ENCODE measurements around the gene TRIM31.

The TRIM31 gene

DNA sequence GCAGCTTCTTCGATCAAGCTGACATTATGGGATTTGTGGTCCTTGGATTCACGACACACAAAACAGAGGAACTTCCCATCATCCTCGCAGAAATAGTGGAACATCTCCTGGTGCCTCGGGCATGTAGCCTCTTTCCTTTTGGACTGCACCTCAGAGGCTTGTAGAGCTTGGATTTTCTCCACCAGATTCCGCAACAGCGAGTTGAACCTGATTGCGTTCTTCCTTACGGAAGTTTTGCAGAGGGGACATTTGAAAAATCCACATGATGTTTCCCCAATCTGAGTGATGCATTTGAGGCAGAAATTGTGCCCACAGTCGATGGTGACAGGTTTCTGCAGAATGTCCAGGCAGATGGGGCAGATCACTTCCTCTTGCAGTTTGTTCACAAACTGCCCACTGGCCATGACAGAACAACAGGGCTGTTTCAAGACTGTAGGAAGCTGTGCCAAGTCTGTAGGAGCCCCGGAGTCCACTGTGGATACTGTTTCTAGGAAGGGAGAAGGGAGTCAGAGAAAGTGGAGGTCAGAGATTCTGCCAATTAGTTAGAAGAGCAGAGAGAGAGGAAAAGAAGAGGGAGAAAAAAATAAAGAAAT, 392 bp downstream of the TRIM31 start:
- DNase-seq, result no peak

DNA sequence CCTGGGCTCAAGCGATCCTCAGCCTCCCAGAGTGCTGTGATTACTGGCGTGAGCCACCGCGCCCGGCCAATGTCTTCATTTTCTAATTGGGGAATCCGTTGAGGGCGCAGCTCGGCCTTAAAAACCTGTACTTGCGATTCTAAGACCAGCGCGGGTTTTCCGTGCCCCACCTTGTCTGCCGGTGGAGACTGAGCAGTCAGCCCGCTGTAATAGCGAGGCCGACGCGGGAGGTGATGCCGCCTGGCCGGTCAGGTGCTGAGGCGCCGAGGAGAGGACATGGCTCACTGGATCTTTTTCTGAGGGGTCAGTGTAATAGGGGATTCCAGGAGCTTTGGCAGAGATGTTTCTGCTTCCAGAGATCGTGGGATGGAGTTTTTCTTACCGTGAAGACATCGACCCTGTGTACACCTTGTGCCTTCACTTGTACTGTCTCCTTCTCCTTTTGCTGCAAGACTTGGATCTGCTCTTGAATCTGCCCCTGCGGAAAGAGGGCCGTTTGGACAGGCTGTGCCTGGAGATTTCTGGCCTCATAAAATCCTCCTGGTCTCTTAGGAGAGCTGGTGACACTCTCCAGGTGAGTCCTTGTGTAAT, 1.5 kb downstream of the TRIM31 start:
- DNase-seq, result no peak

DNA sequence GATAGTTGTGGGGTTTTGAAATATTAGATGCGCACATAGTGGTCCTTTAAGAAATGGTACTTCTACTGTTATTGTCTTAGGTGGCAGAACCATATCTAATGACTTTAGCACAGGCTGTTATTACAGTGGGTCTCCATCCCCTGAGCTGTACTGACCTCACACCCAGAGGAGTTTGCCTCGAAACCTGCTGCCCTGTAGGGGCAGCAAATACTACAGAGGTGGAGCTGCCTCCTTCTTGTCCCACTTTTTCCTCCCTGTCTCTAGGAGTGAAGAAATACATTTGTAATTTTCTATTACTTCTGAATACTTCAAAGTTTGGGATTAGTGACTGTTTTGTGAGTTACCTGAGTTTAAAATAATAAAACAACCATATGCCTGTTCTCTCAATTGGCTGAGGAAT, 8.2 kb downstream of the TRIM31 start:
- no peak for DNase-seq

DNA sequence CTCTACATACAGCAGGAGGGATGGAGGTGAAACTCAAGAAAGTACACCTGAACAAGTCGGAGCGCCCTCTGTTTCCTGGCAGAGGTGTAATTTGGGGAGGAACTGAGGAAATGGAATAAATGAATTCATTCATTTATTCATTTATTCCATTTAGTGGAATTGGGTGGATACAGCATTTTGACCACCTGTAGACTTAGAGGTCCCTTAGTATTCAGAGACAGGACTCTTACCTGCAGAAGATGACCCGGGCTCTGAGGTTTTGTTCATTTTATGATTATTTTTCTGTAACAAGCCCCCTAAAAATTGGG, 9.1 kb downstream of the TRIM31 start:
- no peak for DNase-seq

DNA sequence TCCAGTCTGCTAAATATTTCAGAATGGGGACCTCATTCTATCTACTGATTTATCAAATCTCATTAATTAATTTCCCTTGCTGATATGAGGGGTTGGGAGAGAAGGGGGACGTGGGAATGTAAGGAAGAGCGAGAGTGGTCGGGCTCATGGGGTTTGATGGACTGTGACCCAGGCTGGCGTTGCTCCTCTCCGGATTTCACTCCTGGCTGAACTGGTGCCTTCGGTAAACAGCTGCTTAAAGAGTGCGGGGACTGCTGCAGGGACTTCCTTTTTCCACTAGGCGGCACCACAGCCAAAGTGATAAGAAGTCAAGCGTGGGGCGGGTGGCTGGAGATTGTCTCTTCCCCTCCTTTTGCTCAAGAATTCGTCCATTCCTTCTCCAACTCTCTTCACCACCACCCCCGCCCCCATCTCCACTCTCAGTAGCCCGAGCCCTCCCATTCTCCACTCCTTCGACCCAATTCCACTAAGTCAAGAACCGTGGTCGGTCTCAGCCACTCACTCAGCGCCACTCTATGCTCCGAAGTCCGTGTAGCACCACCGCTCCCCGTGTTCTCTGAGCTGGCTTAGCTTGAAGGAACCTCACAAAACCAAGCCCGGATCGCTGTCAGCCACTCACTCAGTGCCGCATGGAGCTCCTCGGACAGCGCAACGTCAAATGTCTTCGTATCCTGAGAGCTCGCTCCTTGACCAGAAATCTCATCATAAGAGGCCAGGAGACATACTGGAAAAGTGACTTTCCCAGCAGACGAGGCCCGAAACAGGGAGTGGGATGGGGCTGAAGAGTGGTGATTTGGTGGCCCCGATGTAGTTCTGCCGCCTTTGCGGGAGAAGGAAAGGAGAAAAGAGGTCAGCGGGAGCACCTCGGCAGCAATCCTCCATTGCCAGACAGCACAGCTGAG, 9.7 kb downstream of the TRIM31 start:
- peak; percentile 69 for DNase-seq

DNA sequence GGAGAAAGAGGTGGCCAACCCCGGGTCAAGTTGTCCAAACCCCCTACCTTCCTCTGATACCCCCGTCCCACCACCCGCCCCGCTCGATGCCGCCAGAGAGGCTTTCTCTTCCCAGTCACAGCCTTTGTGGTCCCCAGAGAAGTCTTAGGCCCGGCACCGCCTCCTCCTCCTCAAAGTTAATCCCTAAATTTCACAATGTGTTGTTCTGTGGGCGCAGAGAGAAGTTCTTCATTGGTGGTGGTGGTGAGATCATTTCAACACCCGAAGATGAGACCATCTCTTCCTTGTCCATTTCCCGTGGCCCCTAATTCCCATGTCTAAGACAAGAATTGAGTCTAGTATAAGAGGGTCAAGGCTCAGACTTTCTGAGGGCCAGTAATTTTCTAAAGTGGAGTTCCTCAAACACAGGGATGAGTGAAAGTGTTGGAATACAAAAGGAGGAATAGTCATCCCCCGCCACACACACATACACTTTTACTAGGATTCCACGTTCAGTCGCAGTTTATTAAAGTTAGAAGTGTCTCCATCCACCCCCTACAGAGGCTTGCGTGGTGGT, 10.4 kb downstream of the TRIM31 start:
- peak; percentile 6 for DNase-seq

DNA sequence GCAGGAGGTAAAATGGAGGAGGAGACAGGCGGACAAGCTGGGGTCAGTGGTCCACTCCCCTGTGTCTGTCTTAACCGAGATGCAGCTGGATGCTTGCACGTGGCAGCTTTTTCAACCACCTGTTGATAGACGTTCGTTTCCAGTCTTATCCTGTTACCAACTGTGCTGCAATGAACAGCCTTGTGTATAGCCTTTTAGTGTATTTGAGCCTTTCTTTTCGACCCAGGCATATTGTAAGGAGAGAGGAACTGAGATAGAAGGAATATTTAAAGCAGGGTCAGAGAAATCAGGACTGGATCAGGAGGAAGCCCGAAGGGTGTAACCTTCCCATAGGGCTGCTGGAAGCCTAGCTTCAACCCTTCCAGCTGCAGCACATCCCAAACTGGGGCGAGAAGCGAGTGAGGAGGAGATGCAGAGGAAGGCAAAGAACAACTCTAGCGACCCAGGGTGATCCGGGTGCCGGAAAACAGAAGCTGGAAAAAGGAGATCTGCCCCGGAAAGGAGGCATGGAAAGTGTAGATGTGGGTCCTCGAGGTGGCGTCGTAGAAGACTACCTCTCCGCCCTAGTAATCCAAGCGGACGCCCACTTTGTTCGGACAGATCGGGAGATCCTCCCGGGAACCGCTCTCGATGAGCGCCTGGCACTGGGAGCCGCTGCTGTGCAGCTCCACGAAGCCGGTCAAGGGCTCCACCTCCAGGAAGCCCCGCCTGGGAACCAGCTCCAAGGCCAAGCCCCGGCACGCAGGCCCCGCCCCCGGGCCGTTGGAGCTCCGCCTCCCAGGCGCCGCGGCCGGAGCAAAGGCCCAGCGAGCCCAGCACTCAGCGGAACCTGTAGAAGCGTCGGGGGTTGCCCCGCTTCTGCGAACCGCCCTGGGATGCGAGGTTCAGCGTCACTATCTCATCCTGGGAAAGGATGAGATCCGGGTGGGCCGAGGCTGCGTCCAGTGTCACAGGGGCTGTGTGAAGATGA, 11.2 kb downstream of the TRIM31 start:
- DNase-seq, result peak; percentile 55

DNA sequence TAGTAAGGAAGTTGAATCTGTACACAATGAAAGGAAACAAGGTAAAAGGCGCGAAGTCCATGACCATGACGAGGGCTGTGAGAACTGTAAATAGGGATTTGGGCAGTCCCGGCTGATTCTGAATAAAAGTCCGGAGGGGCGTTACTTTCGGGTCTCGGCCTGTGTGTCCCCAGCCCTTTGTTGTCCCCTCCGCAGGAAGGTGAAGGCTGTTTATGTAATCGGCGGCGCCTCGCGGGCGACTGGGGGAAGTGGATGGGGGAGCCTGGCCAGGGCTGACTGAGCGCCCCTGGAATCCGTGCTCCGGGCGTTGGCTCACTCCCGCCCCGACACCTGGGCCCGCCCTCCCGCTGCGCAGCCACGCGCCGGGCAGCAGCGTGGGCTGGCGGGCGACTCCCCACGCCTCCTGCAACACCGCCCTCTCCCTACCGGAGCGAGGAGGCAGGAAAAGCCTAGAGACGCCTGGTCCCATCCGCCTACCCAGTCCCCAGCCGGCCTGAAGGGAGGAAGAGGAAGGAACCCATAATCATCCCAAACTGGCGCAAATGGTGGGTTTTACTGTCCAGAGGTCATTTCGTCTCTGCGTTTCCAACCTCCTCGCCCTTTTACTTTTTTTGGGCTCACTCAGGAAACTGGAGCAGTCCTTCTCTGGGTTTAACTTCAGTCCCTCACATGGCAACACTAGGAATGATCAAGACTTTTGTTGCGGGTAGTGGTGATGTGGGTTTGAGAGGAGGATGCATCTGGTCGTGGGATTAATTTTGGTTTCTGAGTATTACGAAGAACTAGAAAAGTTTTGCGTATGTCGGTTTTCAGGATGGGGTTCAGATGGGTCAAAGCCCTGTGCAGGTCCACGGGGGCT, 12.1 kb downstream of the TRIM31 start:
- DNase-seq, result peak; percentile 14

DNA sequence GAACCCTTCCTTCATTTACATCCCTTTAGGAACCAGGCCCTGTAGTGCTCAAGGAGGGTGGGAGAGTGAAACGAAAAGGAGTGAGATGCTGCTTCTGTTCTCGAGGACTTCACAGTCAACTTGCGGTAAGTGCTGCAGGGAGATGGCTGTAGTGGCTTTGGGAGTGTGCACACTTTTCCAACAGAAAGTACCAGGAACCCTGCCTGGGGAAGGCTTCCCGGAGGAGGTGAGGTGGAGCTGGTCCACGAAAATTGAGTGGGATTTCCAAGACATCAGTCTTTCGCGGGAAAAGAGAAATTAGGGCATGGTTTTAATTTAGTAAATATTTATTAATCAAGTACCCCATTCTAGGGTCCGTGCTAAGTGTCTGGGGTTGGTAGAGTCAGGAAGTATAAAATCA, 12.7 kb downstream of the TRIM31 start:
- DNase-seq, result no peak

DNA sequence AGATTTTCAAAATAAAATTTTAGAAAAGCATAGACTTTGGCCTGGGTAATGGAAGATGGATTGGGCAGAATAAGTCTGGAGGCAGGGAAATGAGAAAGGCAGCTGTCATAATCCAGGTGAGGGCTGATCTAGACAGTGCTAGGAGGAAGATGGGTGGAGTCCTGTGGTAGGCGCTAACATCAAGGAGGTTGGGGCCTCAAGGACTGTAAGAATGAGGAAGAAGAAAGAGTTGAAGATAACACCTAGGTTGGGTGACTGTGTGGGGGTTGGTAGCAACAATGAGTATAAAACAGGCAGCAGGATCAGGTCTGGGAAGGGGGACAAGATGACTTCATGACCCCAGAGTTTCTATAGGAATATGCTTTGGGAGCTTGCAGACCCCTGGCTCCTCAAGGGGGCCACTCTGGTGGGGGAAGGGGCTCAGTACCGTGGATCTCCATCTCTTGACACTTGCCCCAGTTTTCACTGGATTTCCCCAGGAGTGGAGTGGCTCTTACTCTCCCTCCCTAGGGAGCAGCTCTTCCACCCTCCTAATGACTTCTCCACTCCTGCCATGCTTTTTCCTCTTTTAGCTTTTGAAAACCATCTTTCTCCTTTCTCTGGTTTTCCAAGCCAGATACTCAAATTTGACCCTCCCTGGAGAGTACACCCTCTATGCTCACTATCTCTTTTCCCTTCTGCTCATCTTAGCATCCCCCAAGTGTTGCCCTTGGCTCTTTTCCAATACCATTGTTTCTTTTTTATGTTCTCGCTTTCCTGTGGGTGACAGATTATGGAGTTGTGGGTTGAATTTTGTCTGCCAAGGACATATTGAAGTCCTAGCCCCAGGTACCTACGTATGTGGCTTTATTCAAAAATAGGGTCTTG, 14.8 kb downstream of the TRIM31 start:
- DNase-seq, result no peak

DNA sequence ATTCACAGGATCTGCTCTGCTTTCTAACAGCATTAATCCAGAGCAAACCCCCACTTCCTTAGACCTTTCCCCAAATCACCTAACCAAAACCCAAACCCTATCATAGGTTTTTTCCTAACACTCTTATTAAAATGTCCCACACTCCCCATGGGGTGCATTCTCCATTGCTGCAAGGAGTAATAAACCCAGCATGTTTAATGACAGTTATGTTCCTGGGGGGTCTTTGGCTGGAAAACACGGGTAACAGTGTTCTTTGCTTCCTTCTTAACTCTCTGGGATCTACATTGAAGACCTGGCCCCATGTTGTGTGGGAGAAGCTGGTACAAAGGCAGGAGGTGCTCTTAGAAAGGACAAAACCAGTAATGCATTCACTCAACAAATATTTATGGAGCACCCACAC, 16.1 kb downstream of the TRIM31 start:
- DNase-seq, result no peak

DNA sequence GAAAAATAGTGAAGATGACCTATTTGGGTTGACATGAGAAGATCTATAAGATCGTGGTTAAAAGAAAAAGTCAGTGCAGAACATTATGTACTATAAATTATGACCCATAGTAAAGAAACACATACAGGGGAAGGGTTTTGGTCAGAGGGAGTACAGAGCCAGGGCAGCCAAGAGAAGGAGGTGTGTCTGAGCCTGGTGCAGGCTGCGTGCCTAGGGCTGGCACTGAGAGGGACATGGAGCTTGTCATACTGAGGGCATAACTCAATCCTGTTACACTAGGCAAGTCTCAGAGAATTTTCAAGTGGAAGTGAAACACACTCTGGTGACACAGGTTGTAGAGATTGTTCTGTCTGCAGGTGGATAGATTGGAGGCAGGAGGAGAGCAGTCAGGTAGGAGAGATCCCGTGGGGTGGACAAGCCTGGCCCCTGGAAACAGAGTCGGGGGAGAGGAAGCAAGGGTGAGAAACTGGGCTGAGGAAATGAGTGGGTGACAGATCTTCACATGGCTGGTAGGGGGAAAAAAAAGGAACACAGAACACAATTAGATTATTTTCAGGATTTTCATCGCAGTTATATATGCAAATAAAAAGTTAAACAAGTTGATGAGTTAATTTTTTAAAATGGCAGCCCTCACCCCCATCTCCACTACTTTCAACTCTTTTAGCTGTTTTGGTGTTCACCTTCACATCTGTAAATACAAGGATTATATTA, 18.8 kb downstream of the TRIM31 start:
- DNase-seq, result no peak

DNA sequence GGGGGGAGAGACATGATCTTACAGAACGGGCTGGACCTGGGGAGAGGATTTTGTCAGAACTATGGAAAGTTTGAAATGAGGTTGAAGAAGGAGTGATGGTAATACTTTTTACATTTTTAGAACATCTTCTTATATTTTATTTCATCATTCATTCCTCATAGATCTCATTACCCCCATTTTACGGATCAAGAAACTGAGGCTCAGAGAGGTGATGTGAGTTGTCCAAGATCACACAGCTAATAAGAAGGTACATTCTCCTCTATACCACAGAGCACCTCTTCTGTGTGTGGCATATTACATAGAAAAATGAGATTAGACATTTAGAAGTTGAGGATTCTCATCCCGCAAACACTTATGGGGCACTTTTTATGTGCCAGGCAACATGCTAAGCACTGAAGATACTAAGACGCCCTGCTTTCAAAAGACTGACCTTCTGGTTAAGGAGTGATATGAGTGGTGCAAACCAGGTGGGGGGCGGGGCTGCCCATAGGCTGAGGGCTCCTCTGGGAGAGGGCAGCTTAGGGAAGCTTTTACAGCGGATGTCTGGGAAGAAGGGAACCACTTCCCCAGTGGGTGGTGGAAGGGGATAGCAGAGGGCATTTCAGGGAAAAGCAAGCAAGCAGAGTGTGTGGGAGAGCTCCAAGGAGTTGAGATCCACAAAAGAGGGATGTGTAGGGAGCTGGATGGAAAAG, 19.9 kb downstream of the TRIM31 start:
- no peak for DNase-seq

DNA sequence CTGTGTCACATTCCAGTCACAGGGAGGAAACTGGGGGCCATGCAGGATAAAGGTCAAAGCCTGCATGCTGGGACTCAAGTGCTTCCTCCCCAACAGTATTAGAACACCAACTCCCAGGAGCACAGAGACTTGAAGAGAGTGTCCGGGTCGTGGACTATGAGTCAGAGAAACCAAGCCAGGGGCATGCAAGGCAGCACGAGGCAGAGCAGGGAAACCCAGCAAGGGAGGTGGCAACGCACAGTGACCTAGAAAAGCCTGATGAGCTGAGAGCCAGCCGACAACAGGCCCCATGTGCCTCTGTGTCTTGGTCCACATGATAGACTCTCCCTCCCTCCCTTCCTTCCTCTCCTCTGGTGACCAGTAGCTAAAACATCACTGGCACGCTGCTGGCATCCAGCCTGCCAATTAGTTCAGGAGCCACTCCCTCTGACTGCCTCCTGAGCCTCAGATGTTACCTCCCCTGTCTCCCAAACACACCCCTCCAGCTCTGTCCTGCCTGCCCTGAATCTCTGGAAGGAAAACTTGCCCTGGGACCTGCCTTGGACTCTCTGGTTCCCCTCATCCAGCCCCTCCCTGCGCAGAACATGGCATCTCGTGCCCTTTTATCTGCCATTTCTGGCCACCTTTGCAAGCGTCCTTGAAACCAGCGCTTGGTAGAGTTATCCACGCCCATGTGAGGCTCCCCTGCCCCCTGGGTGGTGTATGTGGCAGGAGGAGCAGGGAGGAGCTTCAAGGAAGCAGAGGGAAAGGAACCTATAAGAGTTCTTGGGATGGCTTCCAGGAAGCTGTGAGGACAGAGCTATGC, 21.1 kb downstream of the TRIM31 start:
- DNase-seq, result no peak

DNA sequence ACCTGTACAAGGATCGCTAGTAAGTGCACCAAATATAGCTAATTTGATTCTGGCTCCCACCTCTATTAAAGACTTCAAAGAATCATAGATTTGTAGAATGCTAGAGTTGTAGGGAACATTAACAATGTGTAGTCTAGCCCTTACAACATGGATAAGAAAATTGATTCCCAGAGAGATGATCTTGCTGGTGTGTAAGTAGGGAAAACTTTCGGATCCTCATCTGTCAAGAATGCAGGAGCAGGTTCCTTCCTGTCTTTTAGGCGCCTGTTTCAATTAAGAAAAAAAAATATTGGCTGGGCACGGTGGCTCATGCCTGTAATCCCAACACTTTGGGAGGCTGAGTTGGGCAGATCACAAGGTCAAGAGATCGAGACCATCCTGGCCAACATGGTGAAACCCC, 25.0 kb downstream of the TRIM31 start:
- DNase-seq, result no peak

DNA sequence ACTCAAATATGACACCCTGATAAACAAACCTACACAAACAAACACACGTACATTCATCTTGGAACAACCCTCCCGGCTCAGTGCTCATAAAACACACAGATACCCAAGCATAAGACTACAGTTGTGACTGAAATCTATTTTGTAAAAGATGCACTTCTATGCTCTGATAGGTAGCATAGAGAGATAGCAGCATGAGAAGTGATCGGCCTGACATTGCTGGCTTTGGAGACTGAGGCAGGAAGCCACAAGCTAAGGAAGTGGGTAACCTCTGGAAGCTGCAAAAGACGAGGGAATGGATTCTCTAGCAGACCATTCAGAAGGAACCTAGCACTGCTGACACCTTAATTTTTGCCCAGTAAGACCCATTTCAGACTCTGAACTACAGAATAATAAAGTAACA, 35.7 kb downstream of the TRIM31 start:
- DNase-seq, result no peak

DNA sequence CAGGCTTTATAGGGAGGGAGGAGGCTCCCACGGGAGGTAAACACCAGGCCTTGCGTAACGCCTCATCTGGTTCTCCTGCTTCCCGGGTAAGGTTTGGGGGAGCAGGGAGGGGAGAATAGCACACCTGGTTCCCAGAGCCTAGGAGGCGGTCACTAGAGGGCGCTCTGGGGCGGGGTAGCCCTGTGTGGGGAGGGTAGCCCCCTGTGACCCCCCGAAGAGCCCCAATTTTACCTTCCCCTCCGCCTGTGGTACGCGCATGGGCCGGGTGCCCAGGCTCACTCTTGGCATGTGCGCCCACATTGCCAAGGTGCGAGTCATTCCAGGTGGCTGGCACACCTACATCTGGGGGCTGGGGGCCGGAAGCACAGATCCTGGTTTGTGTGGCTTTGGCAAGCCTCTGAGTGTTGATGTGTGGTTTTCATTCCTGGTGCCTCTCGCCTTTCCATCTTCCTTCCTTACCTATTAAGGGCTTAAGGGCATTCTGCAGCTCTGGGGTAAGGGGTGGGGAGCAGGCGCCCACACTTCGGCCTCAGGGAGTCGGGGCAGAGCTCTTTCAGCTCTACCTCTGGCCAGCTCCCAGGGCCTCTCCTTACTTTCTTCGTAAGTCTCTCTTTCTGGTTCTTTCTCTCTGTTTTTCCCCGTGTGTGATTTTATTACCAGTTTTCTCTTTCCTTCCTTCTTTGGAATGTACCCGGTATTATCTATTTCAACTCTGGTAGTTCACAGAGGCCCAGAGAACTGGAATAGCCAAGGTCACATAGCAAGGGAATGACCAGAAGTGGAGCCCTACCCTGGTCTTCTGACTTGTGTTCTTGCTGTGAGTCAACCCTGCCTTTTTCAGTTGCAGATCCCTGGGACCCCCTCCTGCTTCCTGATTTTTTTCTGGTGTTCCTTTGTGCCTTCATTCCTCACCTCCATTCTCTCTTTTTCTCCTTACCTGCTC, 36.8 kb downstream of the TRIM31 start:
- DNase-seq, result no peak
